Prostate gland (tissue), 2 donors: Measurements from ENCODE around the gene CABCOCO1.

Source experiments
- POLR2A ChIP-seq: fragments of 450-650 bp; IDR thresholded peaks from one replicate; pipeline ENCODE4 v1.6.1; 2016; ENCODE audit warnings: antibody characterized with exemption, mild to moderate bottlenecking
- POLR2AphosphoS5 ChIP-seq: sonication (generic); formaldehyde crosslinking; IDR thresholded peaks from one replicate; pipeline ENCODE4 v1.6.1; 2017; ENCODE audit warnings: antibody characterized with exemption
- TF ChIP-seq, protein P1 (sequence below), 4 experiments: fragments of 200-600 bp in 2 of 4; fragments of 450-650 bp in 2 of 4; sonication (generic) in 2 of 4; IDR thresholded peaks; 1 replicate in 3 of 4; 2 replicates in 1 of 4; pipeline ENCODE4 v1.5.1; 2016 to 2019; ENCODE audit warnings: antibody characterized with exemption in 4 of 4, mild to moderate bottlenecking in 2 of 4, moderate library complexity in 2 of 4

DNA sequence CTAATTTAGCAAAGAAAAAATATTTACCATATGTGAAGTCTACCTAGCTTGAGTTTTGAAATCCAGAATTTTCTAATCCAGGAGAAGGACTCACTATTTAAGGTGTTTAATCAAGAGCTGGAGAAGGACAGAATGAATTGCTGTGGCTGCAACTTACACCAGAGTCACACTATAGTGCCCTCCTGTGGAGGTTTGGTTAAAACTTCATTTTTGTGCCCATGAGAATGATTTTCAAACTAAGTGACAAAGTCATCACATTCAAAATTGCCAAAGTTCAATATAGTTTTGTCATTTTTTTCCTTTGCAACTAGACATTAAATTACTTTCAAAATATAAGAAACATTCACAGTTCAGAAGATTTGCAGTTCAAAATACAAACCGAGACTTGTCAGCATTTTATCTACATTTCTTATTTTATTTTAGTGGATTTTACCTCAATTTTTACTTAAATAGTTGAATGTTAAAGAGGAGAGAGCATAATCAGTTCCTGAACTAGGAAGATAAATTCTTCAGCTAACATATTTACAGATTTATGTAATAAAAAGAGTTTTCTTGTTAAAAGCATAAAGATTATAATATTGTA lies 70.7 kb downstream of the CABCOCO1 start:
- TF ChIP-seq, protein P1, sequence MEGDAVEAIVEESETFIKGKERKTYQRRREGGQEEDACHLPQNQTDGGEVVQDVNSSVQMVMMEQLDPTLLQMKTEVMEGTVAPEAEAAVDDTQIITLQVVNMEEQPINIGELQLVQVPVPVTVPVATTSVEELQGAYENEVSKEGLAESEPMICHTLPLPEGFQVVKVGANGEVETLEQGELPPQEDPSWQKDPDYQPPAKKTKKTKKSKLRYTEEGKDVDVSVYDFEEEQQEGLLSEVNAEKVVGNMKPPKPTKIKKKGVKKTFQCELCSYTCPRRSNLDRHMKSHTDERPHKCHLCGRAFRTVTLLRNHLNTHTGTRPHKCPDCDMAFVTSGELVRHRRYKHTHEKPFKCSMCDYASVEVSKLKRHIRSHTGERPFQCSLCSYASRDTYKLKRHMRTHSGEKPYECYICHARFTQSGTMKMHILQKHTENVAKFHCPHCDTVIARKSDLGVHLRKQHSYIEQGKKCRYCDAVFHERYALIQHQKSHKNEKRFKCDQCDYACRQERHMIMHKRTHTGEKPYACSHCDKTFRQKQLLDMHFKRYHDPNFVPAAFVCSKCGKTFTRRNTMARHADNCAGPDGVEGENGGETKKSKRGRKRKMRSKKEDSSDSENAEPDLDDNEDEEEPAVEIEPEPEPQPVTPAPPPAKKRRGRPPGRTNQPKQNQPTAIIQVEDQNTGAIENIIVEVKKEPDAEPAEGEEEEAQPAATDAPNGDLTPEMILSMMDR (IDR thresholded peaks at IDR 0.05): peak; percentile 11 to 73 (median 62)
- TF ChIP-seq POLR2A: no peak
- peak; percentile 49 for TF ChIP-seq POLR2AphosphoS5
